Activated naive CD8-positive, alpha-beta T cell treated with anti-CD3 and anti-CD28 coated beads, Interleukin-2, amount 10 ng/mL, durations not matched to agents 7 days and 5 days (primary cell): Measurements from ENCODE around the gene ACP4. TPM values are rescaled to one million over a fixed set of nuclear protein-coding genes. Genes with fewer than 3 reads are reported as not detected.

ENCODE experiments used
- ATAC-seq: fragments of 150-1000 bp; cut with Tn5 transposase; one replicate; pipeline ENCODE4 v1.10.0; 2021; ENCODE audit warnings: low read depth, moderate library complexity
- POLR2A ChIA-PET: fragments of 350-600 bp; sonication (Branson Sonifier 250); formaldehyde crosslinking; loops from one replicate; lab custom pipeline; 2021; ENCODE audit warnings: antibody characterized with exemption; lab: Charles Lee
- DNase-seq: peaks from one replicate; pipeline ENCODE4 v3.0.0; 2021
- H3K27ac Mint-ChIP-seq: one replicate; pipeline ENCODE4 v1.8.0; 2022; ENCODE audit warnings: mild to moderate bottlenecking, mixed read lengths
- H3K27me3 Mint-ChIP-seq: one replicate; pipeline ENCODE4 v1.8.0; 2022; ENCODE audit warnings: mild to moderate bottlenecking, moderate library complexity, mixed read lengths
- H3K36me3 Mint-ChIP-seq: one replicate; pipeline ENCODE4 v1.8.0; 2021; ENCODE audit warnings: mild to moderate bottlenecking, mixed read lengths
- H3K4me1 Mint-ChIP-seq: one replicate; pipeline ENCODE4 v1.8.0; 2021; ENCODE audit warnings: mixed read lengths
- H3K4me3 Mint-ChIP-seq: one replicate; pipeline ENCODE4 v1.8.0; 2022; ENCODE audit warnings: mild to moderate bottlenecking, moderate library complexity, mixed read lengths
- H3K9me3 Mint-ChIP-seq: one replicate; pipeline ENCODE4 v1.8.0; 2021; ENCODE audit warnings: mixed read lengths
- total RNA-seq, 2 experiments: library from RNA; stranded (reverse); gene quantifications; one replicate each; pipeline ENCODE4 v1.2.3, GENCODE V29; 2021

Gene ACP4
- total RNA-seq, 2 experiments from 2014 or later: not detected

DNA sequence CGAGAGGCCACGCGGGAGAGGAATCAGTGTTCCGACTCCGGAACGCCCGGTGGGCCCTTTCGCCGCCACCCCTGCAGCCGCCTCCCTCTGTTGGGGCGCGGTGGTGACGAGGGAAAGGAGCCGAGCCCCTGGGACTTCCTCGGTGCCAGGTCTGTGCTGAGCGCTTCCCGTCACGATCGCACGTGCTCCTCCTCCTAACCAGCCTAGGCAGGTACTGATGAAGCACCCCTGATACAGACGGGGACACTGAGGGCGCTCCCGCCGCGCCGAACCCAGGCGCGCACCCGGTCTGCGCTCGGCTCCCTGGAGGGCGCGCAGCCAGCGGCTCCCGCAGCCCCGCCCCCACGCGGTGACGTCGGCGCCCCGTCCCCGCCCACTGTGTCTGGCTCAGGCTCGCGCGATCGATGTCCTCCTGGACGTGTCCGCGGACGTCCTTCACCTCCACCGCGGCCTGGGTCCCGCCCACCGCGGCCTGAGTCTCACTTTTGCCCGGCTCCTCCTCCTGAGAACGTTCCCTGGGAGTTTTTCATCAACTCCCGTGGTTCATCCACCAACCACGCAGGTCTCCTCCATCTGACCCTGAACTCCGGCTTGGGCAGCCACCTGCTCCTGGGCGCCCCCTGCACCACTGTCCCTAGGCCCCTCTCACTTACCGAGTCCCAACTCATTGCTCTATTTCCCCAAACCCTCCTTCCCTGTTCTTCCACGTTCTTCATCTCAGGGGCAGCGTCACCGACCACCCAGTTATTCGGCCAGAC is 45.7 kb downstream of the ACP4 start:
- no peaks in the 10 kb centered on the region for H3K36me3 Mint-ChIP-seq
- peak overlapping the region; percentile 83 for H3K4me3 Mint-ChIP-seq
- ATAC-seq (peak; percentile 86), DNase-seq (peak; percentile 90)
- POLR2A ChIA-PET: interaction anchor here (1.1 kb wide), 1 partner anchor 31 kb away, joined by 3 read pairs; no protein-coding TSS in a partner anchor
- no peaks in the 10 kb centered on the region for H3K9me3 Mint-ChIP-seq
- H3K27ac Mint-ChIP-seq: peak overlapping the region; percentile 42
- peaks cover 32% of the 10 kb centered on the region for H3K27me3 Mint-ChIP-seq
- H3K4me1 Mint-ChIP-seq: peaks cover 11% of the 10 kb centered on the region

DNA sequence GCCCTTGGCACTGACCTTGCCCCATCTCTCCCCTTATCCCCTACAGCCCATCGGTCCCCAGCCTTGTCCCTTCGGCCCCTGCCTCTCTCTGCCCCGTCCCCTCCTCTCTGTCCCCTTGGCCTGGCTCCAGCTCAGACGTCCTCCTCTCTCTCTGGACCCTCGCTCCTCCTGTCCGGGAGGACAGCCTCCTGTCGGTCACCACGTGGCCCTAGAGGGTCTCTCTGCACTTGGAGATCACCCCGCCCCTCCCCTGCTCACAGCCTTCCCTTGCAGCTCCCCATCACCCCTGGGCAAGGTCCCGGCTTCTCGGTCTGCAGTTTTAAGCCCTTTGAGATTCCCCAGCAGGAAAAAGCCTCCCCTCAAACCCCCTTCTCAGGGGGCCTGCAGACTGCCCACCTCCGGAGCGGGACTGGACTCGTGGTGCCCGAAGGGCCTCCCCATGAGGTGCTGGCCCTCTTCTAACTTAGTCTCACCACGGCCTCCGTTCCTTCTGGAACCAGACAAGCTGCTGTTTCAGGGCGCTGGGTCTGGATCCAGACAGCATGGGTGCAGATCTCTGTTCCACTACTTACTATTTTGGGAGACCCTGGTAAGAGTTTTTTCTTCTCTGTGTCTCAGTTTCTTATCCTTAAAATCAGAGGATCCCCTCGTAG is 46.5 kb downstream of the ACP4 start:
- peaks cover 29% of the 10 kb centered on the region for H3K27me3 Mint-ChIP-seq
- H3K9me3 Mint-ChIP-seq: no peaks in the 10 kb centered on the region
- H3K36me3 Mint-ChIP-seq: no peaks in the 10 kb centered on the region
- H3K4me1 Mint-ChIP-seq: peaks cover 11% of the 10 kb centered on the region
- POLR2A ChIA-PET: interaction anchor here (0.9 kb wide), 1 partner anchor 32 kb away, joined by 3 read pairs; no protein-coding TSS in a partner anchor
- H3K4me3 Mint-ChIP-seq: peak overlapping the region; percentile 83
- DNase-seq (no peak), ATAC-seq (no peak)
- no peak overlapping the region for H3K27ac Mint-ChIP-seq

DNA sequence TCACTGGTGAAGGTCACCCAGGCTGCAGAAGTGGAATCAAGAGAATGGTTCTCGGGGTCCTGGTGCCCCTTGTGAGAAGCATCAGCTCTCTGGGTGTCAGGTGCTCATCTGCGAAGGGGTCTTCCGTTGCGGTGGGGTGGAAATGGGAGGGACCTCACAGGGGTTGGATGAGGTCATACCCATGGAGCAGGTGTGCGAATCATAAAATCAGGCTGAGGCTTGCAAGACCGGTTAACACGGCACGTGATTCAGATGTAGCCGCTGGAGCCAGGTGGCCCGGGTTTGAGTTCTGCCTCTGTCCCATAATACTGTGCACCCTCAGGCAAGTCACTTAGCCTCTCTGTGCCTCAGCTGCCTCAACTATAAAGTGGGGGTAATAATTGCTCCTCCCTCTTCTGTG is 47.1 kb downstream of the ACP4 start:
- H3K4me3 Mint-ChIP-seq: no peak overlapping the region
- H3K36me3 Mint-ChIP-seq: no peaks in the 10 kb centered on the region
- H3K9me3 Mint-ChIP-seq: no peaks in the 10 kb centered on the region
- H3K4me1 Mint-ChIP-seq: peaks cover 11% of the 10 kb centered on the region
- DNase-seq (no peak), ATAC-seq (no peak)
- POLR2A ChIA-PET: interaction anchor here (0.9 kb wide), 1 partner anchor 32 kb away, joined by 3 read pairs; no protein-coding TSS in a partner anchor
- H3K27me3 Mint-ChIP-seq: peaks cover 29% of the 10 kb centered on the region
- no peak overlapping the region for H3K27ac Mint-ChIP-seq

- Mint-ChIP-seq H3K36me3 (no peaks in the 10 kb centered on the region), H3K4me1 (peaks cover 11% of the 10 kb centered on the region), H3K27me3 (peaks cover 27% of the 10 kb centered on the region), H3K4me3 (no peak overlapping the region), H3K9me3 (no peaks in the 10 kb centered on the region), H3K27ac (no peak overlapping the region)
- ATAC-seq (no peak), DNase-seq (no peak)
- POLR2A ChIA-PET: no interaction called here
Measured at GRCh38 chr19:50838239-50838638, 48.0 kb downstream of the ACP4 start.

DNA sequence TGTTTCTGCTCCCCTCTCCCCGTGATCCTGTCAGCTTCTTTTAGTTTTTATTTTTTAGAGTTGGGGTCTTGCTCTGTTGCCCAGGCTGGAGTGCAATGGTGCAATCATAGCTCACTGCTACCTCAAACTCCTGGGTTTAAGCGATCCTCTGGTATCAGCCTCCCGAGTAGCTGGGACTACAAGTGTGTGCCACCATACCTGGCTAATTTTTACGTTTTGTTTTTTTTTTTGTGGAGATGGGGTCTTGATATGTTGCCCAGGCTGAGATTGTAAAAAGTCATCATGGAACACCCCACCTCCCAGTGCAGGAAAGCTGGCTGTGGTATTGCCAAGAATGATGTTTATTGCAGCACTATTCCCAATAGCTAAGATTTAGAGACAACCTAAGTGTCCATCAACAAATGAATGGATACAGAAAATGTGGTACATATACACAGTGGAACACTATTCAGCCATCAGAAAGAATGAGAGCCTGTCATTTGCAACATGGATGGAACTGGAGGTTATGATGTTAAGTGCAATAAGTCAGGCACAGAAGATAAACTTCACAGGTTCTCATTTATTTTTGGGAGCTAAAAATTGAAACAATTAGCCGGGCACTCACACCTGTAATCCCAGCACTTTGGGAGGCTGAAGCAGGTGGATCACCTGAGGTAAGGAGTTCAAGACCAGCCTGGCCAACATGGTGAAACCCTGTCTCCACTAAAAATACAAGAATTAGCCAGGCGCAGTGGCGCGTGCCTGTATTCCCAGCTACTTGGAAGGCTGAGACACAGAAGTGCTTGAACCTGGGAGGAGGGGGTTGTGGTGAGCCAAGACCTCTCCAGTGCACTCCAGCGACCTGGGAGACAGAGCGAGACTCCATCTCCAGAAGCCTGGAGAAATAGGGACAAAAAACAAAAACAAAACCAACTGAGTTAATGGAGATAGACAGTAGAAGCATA is 49.8 kb downstream of the ACP4 start:
- H3K27me3 Mint-ChIP-seq: peaks cover 35% of the 10 kb centered on the region
- H3K4me1 Mint-ChIP-seq: peaks cover 11% of the 10 kb centered on the region
- no peaks in the 10 kb centered on the region for H3K36me3 Mint-ChIP-seq
- POLR2A ChIA-PET: no interaction called here
- no peaks in the 10 kb centered on the region for H3K9me3 Mint-ChIP-seq
- no peak overlapping the region for H3K4me3 Mint-ChIP-seq
- DNase-seq (no peak), ATAC-seq (no peak)
- H3K27ac Mint-ChIP-seq: no peak overlapping the region

DNA sequence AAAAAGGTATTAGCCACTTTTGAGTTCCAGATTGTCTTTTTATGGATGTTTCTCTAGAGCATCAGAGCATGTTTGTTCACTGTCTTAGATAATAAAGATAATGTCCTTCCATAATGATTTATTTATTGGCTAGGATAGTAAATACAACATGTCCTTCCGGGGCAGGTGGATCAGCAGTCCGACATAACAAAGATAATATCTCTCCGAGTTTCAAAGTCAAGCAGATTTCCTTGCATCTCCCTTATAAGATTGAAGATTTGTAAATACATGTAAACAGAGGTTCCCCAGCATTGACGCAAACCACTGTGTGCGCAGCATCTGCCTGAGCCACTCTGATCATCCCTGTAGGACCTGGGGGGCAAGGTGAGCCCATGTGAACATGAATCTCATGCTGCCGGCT is 51.9 kb downstream of the ACP4 start:
- ATAC-seq (no peak), DNase-seq (no peak)
- POLR2A ChIA-PET: no interaction called here
- peaks cover 4% of the 10 kb centered on the region for H3K4me1 Mint-ChIP-seq
- no peaks in the 10 kb centered on the region for H3K9me3 Mint-ChIP-seq
- no peaks in the 10 kb centered on the region for H3K36me3 Mint-ChIP-seq
- H3K27me3 Mint-ChIP-seq: peaks cover 30% of the 10 kb centered on the region
- no peak overlapping the region for H3K4me3 Mint-ChIP-seq
- H3K27ac Mint-ChIP-seq: no peak overlapping the region

DNA sequence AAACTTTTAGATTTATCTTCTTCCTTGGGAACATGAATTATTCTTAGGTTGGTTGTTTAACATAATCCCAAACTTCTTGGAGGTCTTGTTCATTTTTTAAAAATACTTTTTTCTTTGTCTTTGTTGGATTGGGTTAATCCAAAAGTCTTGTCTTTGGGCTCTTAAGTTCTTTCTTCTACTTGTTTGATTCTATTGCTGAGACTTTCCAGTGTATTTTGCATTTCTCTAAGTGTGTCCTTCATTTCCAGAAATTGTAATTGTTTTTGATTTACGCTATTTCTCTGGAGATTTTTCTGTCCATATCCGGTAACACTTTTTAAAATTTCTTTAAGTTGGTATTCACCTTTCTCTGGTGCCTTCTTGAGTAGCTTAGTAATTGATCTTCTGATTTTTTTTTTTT is 53.0 kb downstream of the ACP4 start:
- Mint-ChIP-seq H3K36me3 (no peaks in the 10 kb centered on the region), H3K9me3 (no peaks in the 10 kb centered on the region), H3K27me3 (peaks cover 26% of the 10 kb centered on the region), H3K27ac (no peak overlapping the region), H3K4me1 (peaks cover 2% of the 10 kb centered on the region), H3K4me3 (no peak overlapping the region)
- POLR2A ChIA-PET: no interaction called here
- ATAC-seq (no peak), DNase-seq (no peak)

DNA sequence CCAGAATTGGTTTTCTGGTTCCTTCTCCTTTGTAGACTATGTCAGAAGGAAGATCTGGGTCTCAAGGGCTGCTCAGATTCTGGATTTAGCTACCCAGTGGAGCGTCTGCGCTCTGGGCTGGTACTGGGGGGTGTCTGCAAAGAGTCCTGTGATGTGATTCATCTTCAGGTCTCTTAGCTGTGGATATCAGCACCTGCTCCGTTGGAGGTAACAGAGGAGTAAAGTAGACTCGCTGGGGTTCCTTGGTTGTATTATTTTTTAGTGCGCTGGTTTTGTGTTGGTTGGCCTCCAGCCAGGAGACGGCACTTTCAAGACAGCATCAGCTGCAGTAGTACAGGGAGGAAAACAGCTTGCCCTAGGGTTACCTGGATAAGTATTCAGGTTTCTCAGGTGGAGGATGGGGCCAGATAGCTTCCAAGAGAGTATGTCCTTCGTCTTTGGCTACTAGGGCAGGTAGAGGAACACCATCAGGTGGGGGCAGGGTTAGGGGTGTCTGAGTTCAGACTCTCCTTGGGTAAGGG is 53.5 kb downstream of the ACP4 start:
- H3K9me3 Mint-ChIP-seq: no peaks in the 10 kb centered on the region
- H3K36me3 Mint-ChIP-seq: no peaks in the 10 kb centered on the region
- ATAC-seq (no peak), DNase-seq (no peak)
- no peaks in the 10 kb centered on the region for H3K4me1 Mint-ChIP-seq
- no peak overlapping the region for H3K4me3 Mint-ChIP-seq
- H3K27me3 Mint-ChIP-seq: peaks cover 23% of the 10 kb centered on the region
- POLR2A ChIA-PET: no interaction called here
- H3K27ac Mint-ChIP-seq: no peak overlapping the region

GRCh38 chr19:50844296-50844935 is 54.2 kb downstream of the ACP4 start:
- Mint-ChIP-seq H3K27me3 (peaks cover 23% of the 10 kb centered on the region), H3K4me3 (no peak overlapping the region), H3K36me3 (no peaks in the 10 kb centered on the region), H3K4me1 (no peaks in the 10 kb centered on the region), H3K9me3 (no peaks in the 10 kb centered on the region), H3K27ac (no peak overlapping the region)
- DNase-seq (no peak), ATAC-seq (no peak)
- POLR2A ChIA-PET: no interaction called here

Other genes starting within 250 kb of the ACP4 start
- not detected for gene LRRC4B, start 222.0 kb upstream of the ACP4 start, total RNA-seq
- under 1 TPM; 0.17 TPM for gene SYT3, start 150.5 kb upstream of the ACP4 start, total RNA-seq
- gene C19orf81, start 141.0 kb upstream of the ACP4 start, total RNA-seq: 1 to 10 TPM in 1 of 2 experiments, under 1 TPM in 1; 0.75 to 2.0 TPM
- gene SHANK1, start 70.6 kb upstream of the ACP4 start, total RNA-seq: not detected
- 1 to 10 TPM; 2.4 to 2.7 TPM for gene CLEC11A, start 67.1 kb upstream of the ACP4 start, total RNA-seq
- gene GPR32, start 20.0 kb upstream of the ACP4 start, total RNA-seq: not detected
- 1 to 10 TPM; 1.4 to 2.7 TPM for gene KLK1, start 33.4 kb downstream of the ACP4 start, total RNA-seq
- gene KLK15, start 43.2 kb downstream of the ACP4 start, total RNA-seq: not detected
- not detected for gene KLK3, start 64.5 kb downstream of the ACP4 start, total RNA-seq
- under 1 TPM in 1 of 2 experiments, not detected in 1; 0.44 TPM for gene KLK2, start 83.0 kb downstream of the ACP4 start, total RNA-seq
- not detected for gene KLK4, start 121.0 kb downstream of the ACP4 start, total RNA-seq
- not detected for gene KLK5, start 162.6 kb downstream of the ACP4 start, total RNA-seq
- not detected for gene KLK6, start 179.2 kb downstream of the ACP4 start, total RNA-seq
- not detected for gene KLK7, start 193.5 kb downstream of the ACP4 start, total RNA-seq
- not detected for gene KLK8, start 211.2 kb downstream of the ACP4 start, total RNA-seq
- gene KLK10, start 229.3 kb downstream of the ACP4 start, total RNA-seq: not detected
- not detected for gene KLK11, start 236.2 kb downstream of the ACP4 start, total RNA-seq
- not detected for gene KLK12, start 244.6 kb downstream of the ACP4 start, total RNA-seq